ENCODE results near the gene CD55.

CD55 gene

GRCh38 chr1:207330011-207330710 lies 8.7 kb downstream of the CD55 start:
- no peak overlapping the region for H3K4me3 ChIP-seq (ENCODE audit: low read length)
- TF ChIP-seq CTCF (conservative IDR thresholded peaks at IDR 0.05; ENCODE audit: low read length): no peak
- no peak for DNase-seq (ENCODE audit: low read depth)

- no peak for DNase-seq (ENCODE audit: low read depth)
- H3K4me3 ChIP-seq (ENCODE audit: low read length): no peak overlapping the region
- TF ChIP-seq CTCF (conservative IDR thresholded peaks at IDR 0.05; ENCODE audit: low read length): no peak
Measured at GRCh38 chr1:207331354-207332313, 10.2 kb downstream of the CD55 start.

GRCh38 chr1:207333009-207333600 lies 11.6 kb downstream of the CD55 start:
- no peak overlapping the region for H3K4me3 ChIP-seq (ENCODE audit: low read length)
- no peak for TF ChIP-seq CTCF (conservative IDR thresholded peaks at IDR 0.05; ENCODE audit: low read length)
- no peak for DNase-seq (ENCODE audit: low read depth)

- no peak for TF ChIP-seq CTCF (conservative IDR thresholded peaks at IDR 0.05; ENCODE audit: low read length)
- no peak for DNase-seq (ENCODE audit: low read depth)
- H3K4me3 ChIP-seq (ENCODE audit: low read length): no peak overlapping the region
Measured at GRCh38 chr1:207333620-207334019, 12.1 kb downstream of the CD55 start.

- H3K4me3 ChIP-seq (ENCODE audit: low read length): no peak overlapping the region
- no peak for DNase-seq (ENCODE audit: low read depth)
- TF ChIP-seq CTCF (conservative IDR thresholded peaks at IDR 0.05; ENCODE audit: low read length): no peak
Measured at GRCh38 chr1:207334337-207334736, 12.9 kb downstream of the CD55 start.

- no peak overlapping the region for H3K4me3 ChIP-seq (ENCODE audit: low read length)
- no peak for DNase-seq (ENCODE audit: low read depth)
- TF ChIP-seq CTCF (conservative IDR thresholded peaks at IDR 0.05; ENCODE audit: low read length): no peak
Measured at GRCh38 chr1:207335138-207335537, 13.7 kb downstream of the CD55 start.
